GM18502 (cell line): ENCODE results near the gene OR4M2.
A peak's percentile ranks its signal among the peaks of the same experiment; 100 is the strongest.
"Not testable (repeated sequence)": the region's sequence is repeated elsewhere in the genome, so short reads cannot be mapped to it uniquely, and the experiment has no call there.

Experiments
- ATAC-seq: cut with Tn5 transposase; IDR thresholded peaks from one replicate; pipeline ENCODE4 v1.9.1; 2021; ENCODE audit warnings: mild to moderate bottlenecking; ENCODE audit not compliant: unreplicated experiment, poor library complexity

OR4M2 gene, protein sequence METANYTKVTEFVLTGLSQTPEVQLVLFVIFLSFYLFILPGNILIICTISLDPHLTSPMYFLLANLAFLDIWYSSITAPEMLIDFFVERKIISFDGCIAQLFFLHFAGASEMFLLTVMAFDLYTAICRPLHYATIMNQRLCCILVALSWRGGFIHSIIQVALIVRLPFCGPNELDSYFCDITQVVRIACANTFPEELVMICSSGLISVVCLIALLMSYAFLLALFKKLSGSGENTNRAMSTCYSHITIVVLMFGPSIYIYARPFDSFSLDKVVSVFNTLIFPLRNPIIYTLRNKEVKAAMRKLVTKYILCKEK

GRCh38 chr15:22080227-22080626 lies at the start of gene OR4M2:
OR4M2 (plus strand) TSS chr15:22080527; CDS start chr15:22080625, 98 bp downstream.
- ATAC-seq, result not testable (repeated sequence)

DNA sequence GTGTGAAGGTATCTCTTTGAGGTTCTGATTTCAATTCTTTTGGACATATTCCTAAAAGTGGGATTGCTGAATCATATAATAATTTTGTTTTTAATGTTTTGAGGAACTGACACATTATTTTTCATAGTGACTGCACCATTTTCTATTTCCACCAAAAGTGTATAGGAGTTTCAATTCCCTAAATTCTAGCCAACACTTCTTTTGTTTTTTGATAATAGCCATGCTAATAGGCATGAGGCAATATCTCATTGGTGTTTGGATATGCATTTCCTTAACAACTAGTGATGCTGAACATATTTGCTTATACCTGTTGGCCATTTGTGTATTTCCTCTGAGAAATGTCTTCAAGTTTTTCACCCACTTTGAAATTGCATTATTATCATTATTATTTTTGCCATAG lies 11.1 kb upstream of the OR4M2 start:
- ATAC-seq, result not testable (repeated sequence)

GRCh38 chr15:22081386-22081785 lies 1.1 kb downstream of the OR4M2 start:
- not testable (repeated sequence) for ATAC-seq

DNA sequence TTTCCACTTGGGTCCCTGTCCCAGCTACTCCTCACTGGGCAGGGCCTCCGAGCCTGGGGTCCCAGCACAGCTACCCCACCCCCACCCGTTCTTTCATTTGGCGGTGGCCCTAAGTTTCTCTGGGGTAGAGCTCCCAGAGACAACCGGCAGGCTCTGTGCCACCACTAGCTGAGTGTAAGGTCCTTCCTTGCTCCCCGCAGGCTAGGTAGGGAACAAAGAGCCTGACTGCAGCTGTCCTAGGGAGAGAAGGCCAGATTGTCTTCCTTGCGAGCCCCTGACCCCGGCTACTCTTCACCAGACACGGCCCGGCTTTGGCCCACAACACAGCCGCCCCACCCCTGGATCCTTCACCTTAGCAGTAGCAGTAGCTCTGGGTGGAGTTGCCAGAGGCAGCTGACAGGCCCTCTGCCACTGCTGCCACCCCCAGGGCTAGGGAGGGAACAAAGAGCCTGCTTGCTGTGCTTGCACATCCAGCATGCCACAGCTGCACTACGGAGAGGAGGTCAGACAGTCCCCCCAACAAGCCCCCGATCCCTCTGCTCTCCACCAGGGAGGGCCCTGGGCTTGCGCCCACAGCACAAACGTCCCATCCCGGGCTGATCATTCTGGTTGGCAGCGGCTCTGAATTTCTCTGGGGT lies 18.4 kb downstream of the OR4M2 start:
- ATAC-seq, result peak; percentile 55

- ATAC-seq, result peak; percentile 86
These were observed 19.1 kb downstream of the OR4M2 start for GRCh38 chr15:22099289-22099891.

- ATAC-seq, result not testable (repeated sequence)
These were observed 41.7 kb downstream of the OR4M2 start for GRCh38 chr15:22122033-22122432.
